Cardiac septum (tissue), 1 donor: ENCODE measurements around the gene NQO2. TPM values are rescaled to one million over a fixed set of nuclear protein-coding genes. Genes with fewer than 3 reads are reported as not detected.
"Not testable (repeated sequence)": the region's sequence is repeated elsewhere in the genome, so short reads cannot be mapped to it uniquely, and the experiment has no call there.

Experiments used
- DNase-seq: peaks from one replicate; pipeline ENCODE4 v3.0.0-alpha.2; 2020; ENCODE audit warnings: low spot score
- intact Hi-C: fragments of 100-400 bp; cut with DNase I; formaldehyde crosslinking; loops from one replicate; pipeline ENCODE4 v1.14.0; 2022
- total RNA-seq: library from RNA; stranded (reverse); fragmentation: NEBNext Ultra II Directional; extraction: Animal tissue kit (Norgen Biotek cat#: 25700); gene quantifications from one replicate; pipeline ENCODE4 v1.2.1, GENCODE V29; 2021
- donor health status: DM: no; HTN: no; CAD: no.

NQO2 gene
- total RNA-seq, 1 donor from 2014 or later = 37.9 TPM

GRCh38 chr6:2968600-2969135 is 31.0 kb upstream of the NQO2 start:
- intact Hi-C loops = no loop called here
- no peak for DNase-seq

GRCh38 chr6:2969549-2969948 is 30.1 kb upstream of the NQO2 start:
- DNase-seq = no peak
- intact Hi-C loops = no loop called here

GRCh38 chr6:2970034-2970685 is 29.5 kb upstream of the NQO2 start:
- intact Hi-C loops = loop anchor here (2.0 kb wide), 1 partner anchor 17 kb away; no protein-coding TSS in a partner anchor
- no peak for DNase-seq

- DNase-seq = peak; percentile 89
- intact Hi-C loops = loop anchor here (1.0 to 2.0 kb wide), 2 partner anchors 17 to 18 kb away; no protein-coding TSS in a partner anchor
These were observed 28.8 kb upstream of the NQO2 start for GRCh38 chr6:2970753-2971419.

- intact Hi-C loops = loop anchor here (1.0 to 2.0 kb wide), 2 partner anchors 17 to 19 kb away; no protein-coding TSS in a partner anchor
- DNase-seq = peak; percentile 91
These were observed 28.1 kb upstream of the NQO2 start, which contains the start of gene SERPINB6 for GRCh38 chr6:2971420-2972218. TSS of gene SERPINB6 (minus strand) at chr6:2971567. CDS start at chr6:2959332, 12,235 bp downstream.

- intact Hi-C loops, DNase-seq: not testable (repeated sequence)
These were observed 27.5 kb upstream of the NQO2 start for GRCh38 chr6:2972219-2972487.

GRCh38 chr6:2972685-2973084 is 27.0 kb upstream of the NQO2 start:
- DNase-seq, intact Hi-C loops: not testable (repeated sequence)

GRCh38 chr6:2973180-2973579 is 26.5 kb upstream of the NQO2 start:
- intact Hi-C loops, DNase-seq: not testable (repeated sequence)

- DNase-seq = no peak
- intact Hi-C loops = no loop called here
These were observed 26.0 kb upstream of the NQO2 start for GRCh38 chr6:2973676-2974075.

GRCh38 chr6:2976060-2976459 is 23.6 kb upstream of the NQO2 start:
- intact Hi-C loops = no loop called here
- no peak for DNase-seq

- DNase-seq = no peak
- intact Hi-C loops = no loop called here
These were observed 23.1 kb upstream of the NQO2 start for GRCh38 chr6:2976571-2977085.

- intact Hi-C loops = no loop called here
- DNase-seq = no peak
These were observed 22.4 kb upstream of the NQO2 start for GRCh38 chr6:2977290-2977689.

- no peak for DNase-seq
- intact Hi-C loops = no loop called here
These were observed 21.7 kb upstream of the NQO2 start for GRCh38 chr6:2977799-2978590.

- no peak for DNase-seq
- intact Hi-C loops = no loop called here
These were observed 20.8 kb upstream of the NQO2 start for GRCh38 chr6:2978923-2979322.

GRCh38 chr6:2979819-2980464 is 19.8 kb upstream of the NQO2 start:
- no peak for DNase-seq
- intact Hi-C loops = no loop called here

- no peak for DNase-seq
- intact Hi-C loops = no loop called here
These were observed 19.2 kb upstream of the NQO2 start for GRCh38 chr6:2980465-2980855.

- intact Hi-C loops = no loop called here
- DNase-seq = no peak
These were observed 17.1 kb upstream of the NQO2 start for GRCh38 chr6:2982426-2983117.

- intact Hi-C loops = loop anchor here (5.0 kb wide), 1 partner anchor 53 kb away; no protein-coding TSS in a partner anchor
- DNase-seq = no peak
These were observed 14.8 kb upstream of the NQO2 start for GRCh38 chr6:2984738-2985406.
